HepG2 (cell line): Measurements from ENCODE around the gene BET1.

Source experiments
- ZNF772 ChIP-seq: sonication (generic); formaldehyde crosslinking; IDR thresholded peaks from 2 replicates; pipeline ENCODE4 v1.5.0; 2020; ENCODE audit warnings: mild to moderate bottlenecking, missing genetic modification reagents
- TF ChIP-seq, protein P1 (sequence below): sonication (generic); formaldehyde crosslinking; IDR thresholded peaks from 2 replicates; pipeline ENCODE4 v1.5.0; 2020; ENCODE audit warnings: mild to moderate bottlenecking, missing genetic modification reagents

- TF ChIP-seq, protein P1, sequence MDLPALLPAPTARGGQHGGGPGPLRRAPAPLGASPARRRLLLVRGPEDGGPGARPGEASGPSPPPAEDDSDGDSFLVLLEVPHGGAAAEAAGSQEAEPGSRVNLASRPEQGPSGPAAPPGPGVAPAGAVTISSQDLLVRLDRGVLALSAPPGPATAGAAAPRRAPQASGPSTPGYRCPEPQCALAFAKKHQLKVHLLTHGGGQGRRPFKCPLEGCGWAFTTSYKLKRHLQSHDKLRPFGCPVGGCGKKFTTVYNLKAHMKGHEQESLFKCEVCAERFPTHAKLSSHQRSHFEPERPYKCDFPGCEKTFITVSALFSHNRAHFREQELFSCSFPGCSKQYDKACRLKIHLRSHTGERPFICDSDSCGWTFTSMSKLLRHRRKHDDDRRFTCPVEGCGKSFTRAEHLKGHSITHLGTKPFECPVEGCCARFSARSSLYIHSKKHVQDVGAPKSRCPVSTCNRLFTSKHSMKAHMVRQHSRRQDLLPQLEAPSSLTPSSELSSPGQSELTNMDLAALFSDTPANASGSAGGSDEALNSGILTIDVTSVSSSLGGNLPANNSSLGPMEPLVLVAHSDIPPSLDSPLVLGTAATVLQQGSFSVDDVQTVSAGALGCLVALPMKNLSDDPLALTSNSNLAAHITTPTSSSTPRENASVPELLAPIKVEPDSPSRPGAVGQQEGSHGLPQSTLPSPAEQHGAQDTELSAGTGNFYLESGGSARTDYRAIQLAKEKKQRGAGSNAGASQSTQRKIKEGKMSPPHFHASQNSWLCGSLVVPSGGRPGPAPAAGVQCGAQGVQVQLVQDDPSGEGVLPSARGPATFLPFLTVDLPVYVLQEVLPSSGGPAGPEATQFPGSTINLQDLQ = no peak
- no peak for TF ChIP-seq ZNF772
Measured at GRCh38 chr7:93949423-93949822, 54.7 kb downstream of the BET1 start.
